ENCODE measurements around the gene BRAP. TPM values are rescaled to one million over a fixed set of nuclear protein-coding genes. Genes with fewer than 3 reads are reported as not detected.
A peak's percentile ranks its signal among the peaks of the same experiment; 100 is the strongest.
"Not testable (repeated sequence)": the region's sequence is repeated elsewhere in the genome, so short reads cannot be mapped to it uniquely, and the experiment has no call there.

BRAP gene
- total RNA-seq, 1 experiment from 2014 or later, result 11.5 TPM

GRCh38 chr12:111616177-111616623 lies 69.6 kb downstream of the BRAP start:
- DNase-seq (ENCODE audit: low read depth), result no peak

- no peak for DNase-seq (ENCODE audit: low read depth)
Measured at GRCh38 chr12:111607239-111607638, 78.5 kb downstream of the BRAP start.

- no peak for DNase-seq (ENCODE audit: low read depth)
Measured at GRCh38 chr12:111606767-111607230, 79.0 kb downstream of the BRAP start.

- no peak for DNase-seq (ENCODE audit: low read depth)
Measured at GRCh38 chr12:111605911-111606766, 79.6 kb downstream of the BRAP start.

- DNase-seq (ENCODE audit: low read depth), result not testable (repeated sequence)
Measured at GRCh38 chr12:111602857-111603256, 82.9 kb downstream of the BRAP start.

GRCh38 chr12:111602348-111602747 lies 83.4 kb downstream of the BRAP start:
- no peak for DNase-seq (ENCODE audit: low read depth)

- DNase-seq (ENCODE audit: low read depth), result not testable (repeated sequence)
Measured at GRCh38 chr12:111600986-111601385, 84.8 kb downstream of the BRAP start.

GRCh38 chr12:111600205-111600642 lies 85.5 kb downstream of the BRAP start:
- no peak for DNase-seq (ENCODE audit: low read depth)

- peak; percentile 86 for DNase-seq (ENCODE audit: low read depth)
Measured at GRCh38 chr12:111599453-111600204, 86.1 kb downstream of the BRAP start.

GRCh38 chr12:111598637-111599452 lies 86.9 kb downstream of the BRAP start, which contains the start of gene ATXN2:
TSS of gene ATXN2 (minus strand) at chr12:111599315. CDS start at chr12:111599034, 281 bp downstream.
- peak; percentile 69 for DNase-seq (ENCODE audit: low read depth)

- peak; percentile 21 for DNase-seq (ENCODE audit: low read depth)
Measured at GRCh38 chr12:111597831-111598636, 87.7 kb downstream of the BRAP start.

- peak; percentile 70 for DNase-seq (ENCODE audit: low read depth)
Measured at GRCh38 chr12:111596985-111597830, 88.5 kb downstream of the BRAP start.

GRCh38 chr12:111595341-111595835 lies 90.4 kb downstream of the BRAP start:
- DNase-seq (ENCODE audit: low read depth), result not testable (repeated sequence)

Other genes with a start within 250 kb of the BRAP start
- 5.3 and 11.2 TPM in 2 replicates for gene ATXN2, start 86.6 kb downstream of the BRAP start, total RNA-seq (2014; rRNA removed; shearing (Covaris generic))
- 5.9 and 9.9 TPM in 2 replicates for gene ACAD10, start 97 bp upstream of the BRAP start, total RNA-seq (2014; rRNA removed; shearing (Covaris generic))
- gene ALDH2, start 81.0 kb upstream of the BRAP start, total RNA-seq (2014; rRNA removed; shearing (Covaris generic)), result 0.36 TPM in 1 of 2 replicates, not detected in the other
- 25.2 and 26.8 TPM in 2 replicates for gene MAPKAPK5, start 156.3 kb upstream of the BRAP start, total RNA-seq (2014; rRNA removed; shearing (Covaris generic))

All from RPMI7951 (cell line).